ENCODE results near the gene FYN. TPM values are rescaled to one million over a fixed set of nuclear protein-coding genes. Genes with fewer than 3 reads are reported as not detected.

Gene FYN
- total and polyA plus RNA-seq, 10 of the 15 experiments (the other 5 are each of a cell fraction or from before 2014, with no cell fraction given): 51.4 to 247 (median 138) TPM

- TF ChIP-seq SPI1 (IDR thresholded peaks at IDR 0.05; ENCODE audit: borderline replicate concordance, insufficient read depth, low read depth, low read length) (no peak), FOXM1 (IDR thresholded peaks at IDR 0.05; ENCODE audit: low read depth, low read length) (no peak), CHD4 (IDR thresholded peaks at IDR 0.05) (no peak), BCL3 (IDR thresholded peaks at IDR 0.05; ENCODE audit: borderline replicate concordance, insufficient read depth, low read depth, low read length, poor library complexity, severe bottlenecking) (no peak), CHD2 (IDR thresholded peaks at IDR 0.05; ENCODE audit: borderline replicate concordance, low read depth, low read length) (peak; percentile 96), MTA3 (IDR thresholded peaks at IDR 0.05; ENCODE audit: borderline replicate concordance, low read length) (no peak), ZBED1 (IDR thresholded peaks at IDR 0.05; ENCODE audit: borderline replicate concordance) (no peak), TAF1 (IDR thresholded peaks at IDR 0.05; ENCODE audit: borderline replicate concordance, low read depth, low read length) (peak; percentile 78), MEF2A (IDR thresholded peaks at IDR 0.05; ENCODE audit: insufficient read depth, low read depth, low read length) (no peak), USF1 (IDR thresholded peaks at IDR 0.05; ENCODE audit: borderline replicate concordance, extremely low read length, insufficient read depth, low read depth, low read length) (no peak), CREM (IDR thresholded peaks at IDR 0.05; ENCODE audit: low read depth) (0 out of 2 replicates have a peak, but pooled peaks have one; percentile 24), PAX5 (IDR thresholded peaks at IDR 0.05; ENCODE audit: borderline replicate concordance, low read depth, low read length) (no peak), BRCA1 (IDR thresholded peaks at IDR 0.05; ENCODE audit: low read depth, low read length) (no peak)
Observed at GRCh38 chr6:111873178-111874024, at the start of gene FYN (continued).
